Measurements from ENCODE around the gene CPT1B. TPM values are rescaled to one million over a fixed set of nuclear protein-coding genes. Genes with fewer than 3 reads are reported as not detected.
A peak's percentile ranks its signal among the peaks of the same experiment; 100 is the strongest.

Gene CPT1B
- total RNA-seq, 1 donor from 2014 or later = 2.1 TPM

- H3K27me3 ChIP-seq (ENCODE audit: control insufficient read depth, insufficient read depth, low read length) = peaks cover 3% of the 10 kb centered on the region
Observed at GRCh38 chr22:50570861-50571260, 7.4 kb downstream of the CPT1B start.

GRCh38 chr22:50569896-50570535 is 8.2 kb downstream of the CPT1B start:
- H3K36me3 ChIP-seq (ENCODE audit: control insufficient read depth, insufficient read depth, low read length) = no peaks in the 10 kb centered on the region
- no peak for TF ChIP-seq CTCF (IDR thresholded peaks at IDR 0.05; ENCODE audit: insufficient read depth, low read length, poor library complexity, severe bottlenecking)
- DNase-seq (ENCODE audit: low read depth) = peak; percentile 28

More at GRCh38 chr22:50570861-50571260, 7.4 kb downstream of the CPT1B start:
- no peak for TF ChIP-seq CTCF (IDR thresholded peaks at IDR 0.05; ENCODE audit: insufficient read depth, low read length, poor library complexity, severe bottlenecking)
- Histone ChIP-seq H3K36me3 (ENCODE audit: control insufficient read depth, insufficient read depth, low read length) (no peaks in the 10 kb centered on the region), H3K4me3 (ENCODE audit: low read depth, low read length) (no peak overlapping the region)
- DNase-seq (ENCODE audit: low read depth) = no peak

GRCh38 chr22:50569041-50569459 is 9.2 kb downstream of the CPT1B start:
- DNase-seq (ENCODE audit: low read depth) = no peak
- Histone ChIP-seq H3K4me3 (ENCODE audit: low read depth, low read length) (no peak overlapping the region), H3K27me3 (ENCODE audit: control insufficient read depth, insufficient read depth, low read length) (peaks cover 3% of the 10 kb centered on the region), H3K36me3 (ENCODE audit: control insufficient read depth, insufficient read depth, low read length) (no peaks in the 10 kb centered on the region)
- TF ChIP-seq CTCF (IDR thresholded peaks at IDR 0.05; ENCODE audit: insufficient read depth, low read length, poor library complexity, severe bottlenecking) = no peak

More at GRCh38 chr22:50569896-50570535, 8.2 kb downstream of the CPT1B start:
- no peak overlapping the region for H3K4me3 ChIP-seq (ENCODE audit: low read depth, low read length)
- H3K27me3 ChIP-seq (ENCODE audit: control insufficient read depth, insufficient read depth, low read length) = no peaks in the 10 kb centered on the region

- Histone ChIP-seq H3K27me3 (ENCODE audit: control insufficient read depth, insufficient read depth, low read length) (peaks cover 3% of the 10 kb centered on the region), H3K4me3 (ENCODE audit: low read depth, low read length) (no peak overlapping the region), H3K36me3 (ENCODE audit: control insufficient read depth, insufficient read depth, low read length) (no peaks in the 10 kb centered on the region)
- no peak for TF ChIP-seq CTCF (IDR thresholded peaks at IDR 0.05; ENCODE audit: insufficient read depth, low read length, poor library complexity, severe bottlenecking)
- DNase-seq (ENCODE audit: low read depth) = no peak
Observed at GRCh38 chr22:50568626-50569025, 9.6 kb downstream of the CPT1B start.

- Histone ChIP-seq H3K36me3 (ENCODE audit: control insufficient read depth, insufficient read depth, low read length) (no peaks in the 10 kb centered on the region), H3K4me3 (ENCODE audit: low read depth, low read length) (no peak overlapping the region), H3K27me3 (ENCODE audit: control insufficient read depth, insufficient read depth, low read length) (peaks cover 3% of the 10 kb centered on the region)
- no peak for TF ChIP-seq CTCF (IDR thresholded peaks at IDR 0.05; ENCODE audit: insufficient read depth, low read length, poor library complexity, severe bottlenecking)
- DNase-seq (ENCODE audit: low read depth) = no peak
Observed at GRCh38 chr22:50567721-50568252, 10.4 kb downstream of the CPT1B start.

- Histone ChIP-seq H3K36me3 (ENCODE audit: control insufficient read depth, insufficient read depth, low read length) (no peaks in the 10 kb centered on the region), H3K27me3 (ENCODE audit: control insufficient read depth, insufficient read depth, low read length) (peaks cover 3% of the 10 kb centered on the region), H3K4me3 (ENCODE audit: low read depth, low read length) (no peak overlapping the region)
- TF ChIP-seq CTCF (IDR thresholded peaks at IDR 0.05; ENCODE audit: insufficient read depth, low read length, poor library complexity, severe bottlenecking) = no peak
- DNase-seq (ENCODE audit: low read depth) = no peak
Observed at GRCh38 chr22:50564289-50564688, 13.9 kb downstream of the CPT1B start.

Measured in kidney epithelial cell (primary cell).